Renal cortex interstitium (tissue), 11 donors: ENCODE data around the gene ZFYVE28. TPM values are rescaled to one million over a fixed set of nuclear protein-coding genes. Genes with fewer than 3 reads are reported as not detected.

ENCODE experiments used
- DNase-seq, 11 donors: peaks; one replicate each; pipeline ENCODE4 v3.0.0-alpha.2; 2013; ENCODE audit warnings: low read depth in 9 of 11, low spot score in 4 of 11; ENCODE audit errors: extremely low read depth in 1 of 11
- polyA plus RNA-seq, 3 donors: library from polyadenylated mRNA; unstranded; fragments of 120-200 nt; gene quantifications; one replicate each; pipeline ENCODE4 v1.2.1, GENCODE V29; 2013; ENCODE audit not compliant: insufficient read length in 3 of 3

The ZFYVE28 gene
- polyA plus RNA-seq, 3 donors: 1.7 to 3.7 (median 1.8) TPM

DNA sequence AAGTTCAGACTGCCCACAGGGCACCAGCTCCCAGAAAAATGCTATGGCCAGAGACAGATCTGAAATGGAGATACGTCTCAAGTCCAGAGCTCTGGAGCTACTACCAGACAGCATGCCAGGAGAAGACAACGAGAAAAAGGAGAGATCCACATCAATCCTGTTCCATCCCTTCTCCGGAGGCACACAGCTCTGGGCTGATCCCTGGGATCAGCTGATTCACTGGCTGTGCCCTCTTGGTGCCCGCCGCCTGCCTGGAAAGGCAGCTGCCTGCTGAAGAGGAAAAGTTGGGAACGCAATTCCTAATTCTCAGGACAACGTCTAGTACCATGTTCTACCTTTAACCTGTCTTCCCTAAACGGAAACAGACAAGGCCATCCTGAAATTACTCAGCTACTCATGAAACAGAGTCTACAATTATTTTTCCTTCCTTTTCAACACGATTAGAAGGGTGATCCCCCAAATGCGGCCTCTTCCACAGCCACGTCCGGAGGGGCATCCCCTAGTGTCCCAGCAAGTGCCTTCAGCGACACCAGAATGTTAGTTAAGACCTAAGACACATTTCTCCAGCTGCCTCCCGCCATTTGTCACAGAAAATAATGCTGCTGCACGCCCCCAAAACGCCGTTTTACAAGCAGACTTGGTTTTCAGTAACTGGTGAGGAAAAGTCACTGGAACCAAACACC, 2.4 kb downstream of the ZFYVE28 start:
- no peak for DNase-seq

DNA sequence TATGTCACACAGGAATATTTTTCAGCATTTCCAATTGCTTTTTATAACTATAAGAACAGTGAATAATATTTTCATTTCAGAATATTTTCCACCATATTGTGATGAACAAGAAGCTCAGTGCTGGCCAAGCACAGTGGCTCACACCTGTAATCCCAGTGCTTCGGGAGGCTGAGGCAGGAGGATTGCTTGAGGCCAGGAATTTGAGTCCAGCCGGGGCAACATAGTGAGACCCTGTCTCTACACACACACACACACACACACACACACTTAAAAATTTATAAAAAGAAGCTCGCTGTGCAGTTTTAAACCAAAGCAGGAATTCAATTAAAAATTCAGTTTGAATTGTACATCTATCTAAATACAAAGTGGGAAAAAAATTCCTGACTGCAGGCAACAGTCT, 3.2 kb downstream of the ZFYVE28 start:
- DNase-seq: no peak

DNA sequence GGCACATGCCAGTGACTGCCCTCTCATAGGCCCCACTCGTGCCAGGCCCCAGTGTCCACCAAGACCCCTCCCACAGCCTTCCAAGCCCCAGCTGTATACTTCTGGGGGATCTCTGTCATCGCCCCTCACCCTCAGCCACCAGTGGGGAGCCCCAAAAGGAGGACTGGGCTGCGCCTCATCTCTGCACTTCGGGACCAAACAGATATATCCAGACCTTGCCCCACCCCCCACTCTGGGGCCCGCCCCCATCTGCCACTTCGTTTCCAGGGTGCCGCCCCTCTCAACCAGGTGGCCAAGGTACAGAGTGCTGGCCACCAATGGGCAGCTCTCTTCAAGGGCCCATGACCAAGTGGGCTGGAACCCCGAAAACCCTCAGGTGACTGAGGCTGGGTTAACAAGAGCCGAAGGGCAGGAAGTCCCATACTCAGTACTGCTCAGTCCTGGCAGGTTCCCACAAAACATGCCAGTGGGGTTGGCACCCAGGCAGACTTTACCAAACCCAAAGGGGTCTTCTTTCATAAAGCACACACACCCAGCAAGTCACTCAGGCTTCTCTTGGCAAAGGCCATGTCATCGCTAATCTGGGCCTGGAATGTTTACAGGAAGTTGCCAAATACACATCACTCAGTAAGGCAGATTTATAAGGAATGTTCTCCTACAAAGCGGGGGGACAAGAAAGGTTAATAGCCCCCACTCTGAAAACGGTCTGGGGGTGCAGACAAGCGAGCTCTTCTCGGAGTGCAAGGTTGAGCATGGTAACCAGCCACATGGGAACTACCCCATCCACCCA, 4.4 kb downstream of the ZFYVE28 start:
- no peak for DNase-seq

DNA sequence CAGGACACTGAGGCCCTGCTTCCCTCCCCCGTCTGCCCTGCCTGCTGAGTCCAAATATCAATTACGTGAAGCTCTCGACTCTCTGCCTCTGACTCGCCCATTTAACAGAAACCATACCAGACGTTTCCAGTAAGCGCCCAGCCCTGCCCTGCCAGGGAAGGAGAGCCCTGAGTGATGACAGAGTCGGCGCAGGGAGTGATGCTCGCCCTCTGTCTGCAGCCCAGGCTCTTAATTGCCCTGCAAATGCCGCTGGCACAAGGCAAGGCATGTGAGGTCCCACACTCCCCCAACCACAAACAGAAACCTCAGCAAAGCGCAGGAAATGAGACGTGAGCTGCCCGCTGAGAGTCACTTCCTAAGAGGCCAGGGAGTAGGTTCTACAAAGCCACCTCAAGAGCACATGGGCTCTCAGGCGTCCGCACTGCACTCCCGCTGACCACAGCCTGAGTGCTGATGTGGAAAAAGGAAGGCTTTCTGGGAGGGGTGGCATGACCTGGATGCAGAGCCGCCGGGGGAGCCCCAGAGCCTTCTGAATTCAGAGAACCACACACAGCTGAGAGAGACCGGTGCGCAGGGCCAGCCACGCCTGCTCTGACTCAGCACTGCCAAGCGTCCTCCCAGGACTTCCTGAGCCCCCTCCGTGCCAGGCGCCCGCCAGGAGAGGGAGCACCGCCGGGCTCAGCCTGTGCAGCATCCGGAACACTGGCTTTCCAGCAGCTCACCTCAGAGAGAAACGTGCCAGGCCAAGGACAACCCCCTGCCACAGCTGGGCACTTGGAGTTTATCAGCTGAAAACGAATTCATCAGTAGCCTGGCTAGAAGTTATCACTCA, 5.3 kb downstream of the ZFYVE28 start:
- peak in 4 of 11 donors; percentile 53 to 60 (median 57) for DNase-seq

DNA sequence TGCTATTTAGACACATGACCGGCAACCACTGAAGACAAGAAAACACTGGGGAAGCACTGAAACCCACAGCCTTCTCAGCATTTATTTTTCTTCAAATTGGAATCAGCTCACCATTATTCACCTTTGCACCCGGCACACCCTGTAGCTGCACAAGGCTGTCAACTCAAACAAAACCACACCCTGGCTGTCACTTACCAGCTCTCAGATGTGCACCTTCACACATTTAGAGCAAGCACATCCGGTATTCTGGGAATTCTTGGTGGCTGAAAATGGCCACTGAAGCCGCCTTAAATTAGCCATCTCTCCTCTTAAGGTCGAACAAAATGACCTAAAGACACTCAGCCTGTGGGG, 5.9 kb downstream of the ZFYVE28 start:
- DNase-seq: no peak

DNA sequence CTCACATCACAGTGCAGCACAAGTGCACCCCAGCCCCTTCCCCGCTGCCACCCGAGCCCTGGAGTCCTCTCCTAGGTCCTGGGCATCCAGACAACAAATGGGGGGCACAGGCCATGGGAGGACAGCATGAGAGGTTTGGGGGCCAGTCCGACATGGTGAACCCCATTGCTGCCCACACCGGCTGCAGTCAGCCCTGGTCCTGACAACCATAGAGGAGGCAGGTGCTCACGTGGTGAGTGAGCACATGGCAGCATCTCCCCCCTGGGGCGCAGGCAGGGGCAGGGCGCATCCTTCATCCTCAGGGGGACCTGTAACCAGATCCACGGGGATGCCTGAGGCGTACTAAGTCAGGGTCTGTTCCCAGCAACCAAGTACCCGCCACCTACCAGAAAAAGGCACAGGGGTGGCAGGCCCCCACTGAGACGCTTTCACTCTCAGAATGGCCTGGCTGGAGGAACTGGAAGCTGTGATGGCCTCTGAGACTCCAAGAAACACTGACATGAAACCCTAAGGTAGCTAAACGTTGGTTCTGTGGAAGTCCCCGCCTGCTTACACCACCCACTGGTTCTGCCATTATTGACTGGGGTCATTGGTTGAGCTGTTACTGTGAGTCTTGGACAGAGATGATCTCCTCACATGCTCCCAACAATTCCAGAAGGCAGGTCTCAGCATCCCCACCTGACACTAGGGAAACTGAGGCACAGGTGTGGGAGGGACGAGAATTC, 6.5 kb downstream of the ZFYVE28 start:
- DNase-seq: no peak

- no peak for DNase-seq
Observed at GRCh38 chr4:2409381-2409783, 9.1 kb downstream of the ZFYVE28 start.

GRCh38 chr4:2408976-2409375, 9.5 kb downstream of the ZFYVE28 start:
- DNase-seq: no peak

GRCh38 chr4:2408401-2408958, 10.0 kb downstream of the ZFYVE28 start:
- DNase-seq: no peak

- DNase-seq: no peak
Observed at GRCh38 chr4:2407991-2408342, 10.5 kb downstream of the ZFYVE28 start.

- no peak for DNase-seq
Observed at GRCh38 chr4:2406920-2407319, 11.5 kb downstream of the ZFYVE28 start.

- no peak for DNase-seq
Observed at GRCh38 chr4:2406406-2406805, 12.0 kb downstream of the ZFYVE28 start.

DNA sequence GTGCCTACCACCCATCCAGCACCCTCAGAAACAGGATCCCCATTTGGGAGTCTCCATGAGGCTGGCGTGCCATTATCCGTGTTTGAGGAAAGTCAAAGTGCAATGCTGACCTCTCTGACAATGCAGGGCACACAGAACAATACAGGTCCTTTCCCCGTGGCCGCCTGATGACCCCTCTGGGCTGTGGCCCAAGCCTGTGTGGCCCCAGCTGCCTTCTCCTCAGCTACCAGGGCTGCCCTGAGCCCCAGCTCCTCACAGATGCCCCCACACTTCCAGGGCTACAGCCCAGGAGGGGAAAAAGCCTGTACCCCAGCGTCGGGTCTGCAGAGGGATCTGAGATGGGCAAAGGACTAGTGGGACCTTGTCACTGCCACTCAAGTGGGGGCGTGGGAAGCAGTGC, 15.5 kb downstream of the ZFYVE28 start:
- DNase-seq: no peak

- DNase-seq: peak in 7 of 11 donors; percentile 38 to 75 (median 53)
Observed at GRCh38 chr4:2402048-2402842, 16.2 kb downstream of the ZFYVE28 start.

DNA sequence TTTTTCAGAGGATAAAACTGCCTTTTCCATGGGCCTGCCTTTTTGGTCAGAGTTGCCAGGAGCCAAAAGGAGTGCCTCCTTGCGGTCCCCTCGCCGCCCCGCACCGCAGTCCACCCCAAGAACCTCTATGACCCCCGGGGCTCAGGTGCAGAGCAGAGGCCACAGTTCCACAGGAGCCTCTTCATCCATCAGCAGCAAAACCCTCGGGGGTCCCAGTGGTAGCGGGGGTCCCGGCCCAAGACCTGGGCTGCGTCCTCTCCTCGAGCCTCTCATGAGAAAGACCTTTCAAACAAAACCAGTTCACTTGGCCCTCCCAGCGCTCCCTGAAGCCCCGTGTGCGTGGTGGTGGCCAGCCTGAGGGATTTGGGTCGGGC, 16.8 kb downstream of the ZFYVE28 start:
- DNase-seq: no peak

GRCh38 chr4:2400841-2401609, 17.4 kb downstream of the ZFYVE28 start:
- no peak for DNase-seq

- no peak for DNase-seq
Observed at GRCh38 chr4:2399631-2400190, 18.7 kb downstream of the ZFYVE28 start.
